Measurements from ENCODE around the gene BICDL2.

- TF ChIP-seq CTCF (IDR thresholded peaks at IDR 0.05) (no peak), POLR2AphosphoS5 (IDR thresholded peaks at IDR 0.05) (no peak)
These were observed 32.4 kb downstream of the BICDL2 start for GRCh38 chr16:3004319-3004718.
